ENCODE data around the gene IBTK. TPM values are rescaled to one million over a fixed set of nuclear protein-coding genes. Genes with fewer than 3 reads are reported as not detected.

The IBTK gene
- total RNA-seq, 1 donor from 2014 or later: 36.1 TPM

DNA sequence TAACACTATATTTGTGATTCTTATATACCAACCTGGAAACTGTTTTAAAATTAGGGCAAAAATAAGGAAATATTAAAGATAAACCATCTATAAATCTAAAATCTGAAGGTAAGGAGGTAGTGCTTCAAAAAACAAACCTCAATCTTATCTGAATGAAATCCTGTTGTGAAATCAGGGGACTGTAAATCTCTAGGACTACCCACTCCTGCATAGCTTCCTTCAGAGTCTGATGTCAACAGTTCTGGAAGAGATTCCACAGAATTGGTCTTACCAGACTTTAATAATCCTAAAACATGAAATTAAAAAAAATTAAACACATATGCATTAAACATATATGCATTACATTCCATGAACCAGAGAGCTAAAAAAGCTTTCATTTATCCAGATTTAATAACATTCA is 51.4 kb downstream of the IBTK start:
- DNase-seq: no peak
- no peaks in the 10 kb centered on the region for H3K36me3 Mint-ChIP-seq (ENCODE audit: unreplicated experiment)
- H3K27ac Mint-ChIP-seq (ENCODE audit: unreplicated experiment): no peak overlapping the region
- H3K4me1 Mint-ChIP-seq (ENCODE audit: low read depth, unreplicated experiment): no peaks in the 10 kb centered on the region
- H3K4me3 Mint-ChIP-seq (ENCODE audit: unreplicated experiment): no peak overlapping the region
- H3K9me3 Mint-ChIP-seq (ENCODE audit: unreplicated experiment): no peaks in the 10 kb centered on the region
- TF ChIP-seq, protein P1, sequence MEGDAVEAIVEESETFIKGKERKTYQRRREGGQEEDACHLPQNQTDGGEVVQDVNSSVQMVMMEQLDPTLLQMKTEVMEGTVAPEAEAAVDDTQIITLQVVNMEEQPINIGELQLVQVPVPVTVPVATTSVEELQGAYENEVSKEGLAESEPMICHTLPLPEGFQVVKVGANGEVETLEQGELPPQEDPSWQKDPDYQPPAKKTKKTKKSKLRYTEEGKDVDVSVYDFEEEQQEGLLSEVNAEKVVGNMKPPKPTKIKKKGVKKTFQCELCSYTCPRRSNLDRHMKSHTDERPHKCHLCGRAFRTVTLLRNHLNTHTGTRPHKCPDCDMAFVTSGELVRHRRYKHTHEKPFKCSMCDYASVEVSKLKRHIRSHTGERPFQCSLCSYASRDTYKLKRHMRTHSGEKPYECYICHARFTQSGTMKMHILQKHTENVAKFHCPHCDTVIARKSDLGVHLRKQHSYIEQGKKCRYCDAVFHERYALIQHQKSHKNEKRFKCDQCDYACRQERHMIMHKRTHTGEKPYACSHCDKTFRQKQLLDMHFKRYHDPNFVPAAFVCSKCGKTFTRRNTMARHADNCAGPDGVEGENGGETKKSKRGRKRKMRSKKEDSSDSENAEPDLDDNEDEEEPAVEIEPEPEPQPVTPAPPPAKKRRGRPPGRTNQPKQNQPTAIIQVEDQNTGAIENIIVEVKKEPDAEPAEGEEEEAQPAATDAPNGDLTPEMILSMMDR (IDR thresholded peaks at IDR 0.05; ENCODE audit: partially characterized antibody, unreplicated experiment): no peak
- H3K27me3 Mint-ChIP-seq (ENCODE audit: unreplicated experiment): no peaks in the 10 kb centered on the region

DNA sequence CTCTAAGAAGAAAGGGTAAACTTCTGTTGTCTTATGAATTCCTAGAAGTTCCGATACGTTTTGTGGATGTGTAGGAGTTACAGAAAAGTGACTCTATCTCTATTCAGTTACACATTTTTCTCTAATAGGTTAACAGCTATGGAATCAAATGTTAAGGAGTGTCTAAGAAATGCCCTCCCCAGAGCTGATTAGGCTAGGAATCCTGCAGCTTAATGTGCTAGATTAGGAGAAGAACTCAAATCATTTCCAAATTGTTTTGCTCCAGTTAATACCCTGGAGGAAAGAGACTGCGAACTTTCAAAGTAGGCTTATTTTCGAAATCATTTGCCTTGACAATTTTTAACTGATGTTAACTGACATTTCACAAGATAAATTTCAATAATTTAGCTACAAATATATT is 51.9 kb downstream of the IBTK start:
- H3K4me3 Mint-ChIP-seq (ENCODE audit: unreplicated experiment): no peak overlapping the region
- H3K36me3 Mint-ChIP-seq (ENCODE audit: unreplicated experiment): no peaks in the 10 kb centered on the region
- DNase-seq: no peak
- H3K27ac Mint-ChIP-seq (ENCODE audit: unreplicated experiment): no peak overlapping the region
- H3K9me3 Mint-ChIP-seq (ENCODE audit: unreplicated experiment): no peaks in the 10 kb centered on the region
- TF ChIP-seq, protein P1 (IDR thresholded peaks at IDR 0.05; ENCODE audit: partially characterized antibody, unreplicated experiment): no peak
- no peaks in the 10 kb centered on the region for H3K4me1 Mint-ChIP-seq (ENCODE audit: low read depth, unreplicated experiment)
- no peaks in the 10 kb centered on the region for H3K27me3 Mint-ChIP-seq (ENCODE audit: unreplicated experiment)

DNA sequence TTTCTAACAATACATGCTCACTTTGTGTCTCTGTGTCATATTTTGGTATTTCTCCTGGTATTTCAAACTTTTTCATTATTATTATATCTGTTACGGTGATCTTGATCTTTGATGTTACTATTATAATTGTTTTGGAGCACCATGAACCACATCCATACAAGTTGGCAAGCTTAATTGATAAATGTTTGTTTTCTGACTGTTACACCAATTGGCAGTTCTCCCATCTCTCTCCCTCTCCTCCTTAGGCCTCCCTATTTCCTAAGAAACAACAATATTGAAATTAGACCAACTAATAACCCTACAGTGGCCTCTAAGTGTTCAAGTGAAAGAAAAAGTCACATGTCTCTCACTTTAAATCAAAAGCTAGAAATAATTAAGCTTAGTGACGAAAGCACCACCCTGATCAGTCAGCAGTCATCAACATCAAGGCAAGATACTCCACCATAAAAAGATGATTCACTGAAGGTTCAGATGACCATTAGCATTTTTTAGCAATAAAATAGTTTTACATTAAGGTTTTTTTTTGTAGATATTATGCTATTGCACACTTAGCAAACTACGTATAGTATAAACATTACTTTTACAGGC is 61.5 kb downstream of the IBTK start:
- Mint-ChIP-seq H3K36me3 (ENCODE audit: unreplicated experiment) (no peaks in the 10 kb centered on the region), H3K4me3 (ENCODE audit: unreplicated experiment) (no peak overlapping the region), H3K9me3 (ENCODE audit: unreplicated experiment) (no peaks in the 10 kb centered on the region), H3K4me1 (ENCODE audit: low read depth, unreplicated experiment) (peaks cover 6% of the 10 kb centered on the region), H3K27ac (ENCODE audit: unreplicated experiment) (no peak overlapping the region), H3K27me3 (ENCODE audit: unreplicated experiment) (no peaks in the 10 kb centered on the region)
- TF ChIP-seq, protein P1 (IDR thresholded peaks at IDR 0.05; ENCODE audit: partially characterized antibody, unreplicated experiment): no peak
- DNase-seq: no peak

DNA sequence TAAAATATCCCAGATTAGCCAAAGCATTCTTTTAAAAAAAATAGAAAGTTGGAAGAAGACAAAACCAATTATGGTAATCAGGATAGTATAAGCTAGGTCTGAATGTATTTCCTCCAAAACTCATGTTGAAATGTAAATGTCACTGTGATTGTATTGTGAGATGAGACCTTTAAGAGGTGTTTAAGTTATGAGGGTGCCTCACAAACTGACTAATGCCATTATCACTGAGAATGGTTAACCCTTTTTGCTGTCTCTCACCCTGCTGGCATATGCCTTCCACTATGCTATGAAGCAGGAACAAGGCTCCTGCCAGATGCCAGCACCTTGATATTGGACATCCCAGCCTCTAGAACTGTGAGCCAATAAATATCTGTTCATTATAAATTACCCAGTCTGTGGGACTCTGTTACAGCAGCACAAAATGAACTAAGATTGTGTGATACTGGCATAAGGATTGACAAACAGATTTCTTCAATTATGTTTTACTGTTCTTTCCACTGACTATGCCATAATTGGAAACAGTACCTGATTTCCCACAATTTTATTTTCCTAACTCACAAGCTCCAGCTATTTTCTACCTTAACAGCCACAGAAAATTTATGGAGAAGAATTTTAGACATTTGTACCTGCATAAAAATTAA is 63.8 kb downstream of the IBTK start:
- TF ChIP-seq, protein P1 (IDR thresholded peaks at IDR 0.05; ENCODE audit: partially characterized antibody, unreplicated experiment): no peak
- Mint-ChIP-seq H3K4me3 (ENCODE audit: unreplicated experiment) (no peak overlapping the region), H3K36me3 (ENCODE audit: unreplicated experiment) (no peaks in the 10 kb centered on the region), H3K27me3 (ENCODE audit: unreplicated experiment) (no peaks in the 10 kb centered on the region), H3K27ac (ENCODE audit: unreplicated experiment) (no peak overlapping the region), H3K4me1 (ENCODE audit: low read depth, unreplicated experiment) (peaks cover 6% of the 10 kb centered on the region), H3K9me3 (ENCODE audit: unreplicated experiment) (no peaks in the 10 kb centered on the region)
- DNase-seq: no peak

DNA sequence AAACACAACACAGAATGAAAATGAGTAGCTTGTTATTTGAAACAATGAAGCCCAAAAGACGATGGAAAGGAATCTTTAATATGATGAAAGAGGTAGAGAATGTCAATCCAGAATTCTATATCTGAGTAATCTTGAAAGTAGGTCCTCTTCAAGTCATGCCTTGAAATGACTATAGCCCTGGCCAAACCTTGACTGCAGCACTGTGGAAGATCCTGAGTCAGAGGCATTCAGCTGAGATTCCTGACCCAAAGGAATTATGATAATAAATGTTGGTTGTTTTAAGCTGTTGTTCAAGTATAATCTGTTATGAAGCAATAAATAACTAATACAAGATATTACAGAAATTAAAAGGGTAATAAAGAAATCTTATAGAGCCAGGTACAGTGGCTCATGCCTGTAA is 64.8 kb downstream of the IBTK start:
- DNase-seq: no peak
- H3K36me3 Mint-ChIP-seq (ENCODE audit: unreplicated experiment): no peaks in the 10 kb centered on the region
- H3K4me3 Mint-ChIP-seq (ENCODE audit: unreplicated experiment): no peak overlapping the region
- no peaks in the 10 kb centered on the region for H3K27me3 Mint-ChIP-seq (ENCODE audit: unreplicated experiment)
- peaks cover 6% of the 10 kb centered on the region for H3K4me1 Mint-ChIP-seq (ENCODE audit: low read depth, unreplicated experiment)
- TF ChIP-seq, protein P1 (IDR thresholded peaks at IDR 0.05; ENCODE audit: partially characterized antibody, unreplicated experiment): no peak
- no peak overlapping the region for H3K27ac Mint-ChIP-seq (ENCODE audit: unreplicated experiment)
- no peaks in the 10 kb centered on the region for H3K9me3 Mint-ChIP-seq (ENCODE audit: unreplicated experiment)
